Measurements from ENCODE around the gene EDAR. TPM values are rescaled to one million over a fixed set of nuclear protein-coding genes. Genes with fewer than 3 reads are reported as not detected.

EDAR gene
- total and polyA plus RNA-seq, 2 of the 8 experiments (the other 6 are each of a cell fraction or from before 2014, with no cell fraction given): not detected

- no peak overlapping the region for H3K27ac ChIP-seq (ENCODE audit: low read depth, low read length)
- WGBS, 2 experiments (ENCODE audit: extremely low coverage in 1 of 2, insufficient coverage in 1 of 2, insufficient read length in 1 of 2, insufficient replicate concordance in 2 of 2, low coverage in 1 of 2, low lambda C conversion rate in 2 of 2, missing lambda C conversion rate in 1 of 2): 86% methylated on average over 8 of the region's 8 CpGs; no CpG with 5 or more reads in 1 of the 2 experiments
- TF ChIP-seq SRF (IDR thresholded peaks at IDR 0.05; ENCODE audit: low read depth, low read length) (no peak), CEBPB (IDR thresholded peaks at IDR 0.05; ENCODE audit: low read depth, low read length) (no peak), RFX5 (IDR thresholded peaks at IDR 0.05; ENCODE audit: borderline replicate concordance, low read depth, low read length) (no peak), JUND (IDR thresholded peaks at IDR 0.05; ENCODE audit: low read length) (no peak), NANOG (IDR thresholded peaks at IDR 0.05; ENCODE audit: insufficient read depth, low read depth, low read length, poor library complexity, severe bottlenecking) (no peak), RXRA (IDR thresholded peaks at IDR 0.05; ENCODE audit: insufficient read depth, low read depth, low read length) (no peak), TEAD4 (IDR thresholded peaks at IDR 0.05; ENCODE audit: low read depth, low read length) (no peak), KDM1A (IDR thresholded peaks at IDR 0.05; ENCODE audit: borderline replicate concordance, low read length) (no peak), RBBP5 (IDR thresholded peaks at IDR 0.05; ENCODE audit: borderline replicate concordance, low read depth, low read length) (no peak), JUN (IDR thresholded peaks at IDR 0.05; ENCODE audit: low read depth, low read length) (no peak), ATF3 (IDR thresholded peaks at IDR 0.05; ENCODE audit: insufficient read depth, low read depth, low read length) (no peak), HDAC6 (IDR thresholded peaks at IDR 0.05; ENCODE audit: low read depth, low read length) (no peak)
These were observed 4.3 kb upstream of the EDAR start for GRCh38 chr2:108993095-108993937.

More at GRCh38 chr2:108993095-108993937, 4.3 kb upstream of the EDAR start:
- Histone ChIP-seq H2BK5ac (ENCODE audit: low read depth, low read length) (no peak overlapping the region), H4K91ac (replicated peaks; ENCODE audit: insufficient read length, low read length) (no peak overlapping the region), H4K20me1 (replicated peaks in 1 of 2; ENCODE audit: control insufficient read depth in 1 of 2, insufficient read depth in 2 of 2, low read length in 2 of 2) (no peaks in the 10 kb centered on the region), H2BK120ac (replicated peaks; ENCODE audit: low read depth, low read length) (no peak overlapping the region), H4K8ac (ENCODE audit: extremely low read depth, insufficient read depth, low read length) (no peak overlapping the region), H3K56ac (replicated peaks; ENCODE audit: insufficient read length, low read depth, low read length) (no peak overlapping the region), H3K4me1 (replicated peaks in 1 of 4; ENCODE audit: control insufficient read depth in 3 of 4, insufficient read depth in 4 of 4, low read length in 3 of 4) (no peaks in the 10 kb centered on the region), H3K18ac (ENCODE audit: extremely low read depth, low read length) (no peak overlapping the region), H2BK12ac (ENCODE audit: low read depth, low read length) (no peak overlapping the region), H3K79me1 (ENCODE audit: low read depth, low read length) (no peaks in the 10 kb centered on the region), H3K4me2 (ENCODE audit: insufficient read depth in 1 of 2, low read depth in 2 of 2, low read length in 2 of 2) (no peak overlapping the region), H3K4me3 (ENCODE audit: extremely low read depth in 1 of 4, insufficient read depth in 2 of 4, low read depth in 3 of 4, low read length in 4 of 4) (no peak overlapping the region), H2AK5ac (ENCODE audit: low read depth, low read length) (no peak overlapping the region), H4K5ac (ENCODE audit: insufficient read length, low read depth, low read length) (no peak overlapping the region), H3K4ac (replicated peaks; ENCODE audit: insufficient read length, low read depth, low read length) (no peak overlapping the region), H3K23me2 (ENCODE audit: low read depth, low read length) (no peaks in the 10 kb centered on the region), H3K9me3 (ENCODE audit: insufficient read depth in 2 of 2, low read depth in 1 of 2, low read length in 1 of 2) (0 out of 4 replicates have a peak, but pooled peaks cover 0 to 2% of the 10 kb centered on the region in 2 experiments), H3K23ac (ENCODE audit: insufficient read length) (no peak overlapping the region), H2AFZ (ENCODE audit: low read length) (no peak overlapping the region), H3K9ac (replicated peaks in 1 of 4; ENCODE audit: extremely low read depth in 1 of 4, low read depth in 3 of 4, low read length in 3 of 4) (no peak overlapping the region), H2BK20ac (ENCODE audit: low read length) (no peak overlapping the region), H3K27me3 (replicated peaks in 1 of 4; ENCODE audit: control insufficient read depth in 3 of 4, extremely low read depth in 1 of 4, insufficient read depth in 3 of 4, low read length in 3 of 4) (no peaks in the 10 kb centered on the region; a peak in 1 of 7 replicates), H2BK15ac (ENCODE audit: low read length) (no peak overlapping the region), H3K79me2 (ENCODE audit: control insufficient read depth in 1 of 2, insufficient read depth in 2 of 2, low read length in 2 of 2) (no peaks in the 10 kb centered on the region), H3K36me3 (ENCODE audit: control insufficient read depth in 2 of 4, insufficient read depth in 4 of 4, low read length in 3 of 4) (no peaks in the 10 kb centered on the region), H3K14ac (ENCODE audit: insufficient read length) (no peak overlapping the region)
- FAIRE-seq (no peak), DNase-seq (ENCODE audit: low read depth in 1 of 2, low spot score in 2 of 2) (no peak)
- POLR2A ChIA-PET (ENCODE audit: partially characterized antibody): no interaction called here
- CTCF ChIA-PET (ENCODE audit: partially characterized antibody): interaction anchor here (1.2 to 4.1 kb wide), 3 partner anchors 9 to 48 kb away, joined by 3 to 22 read pairs (median 6); no protein-coding TSS in a partner anchor

All from H1 (cell line).